GM12801 (cell line): ENCODE data around the gene RBM23.

ENCODE experiments used
- CTCF ChIP-seq: IDR thresholded peaks from one replicate; pipeline ENCODE4 v1.5.1; 2011; ENCODE audit warnings: control low read depth; ENCODE audit not compliant: insufficient read length; ENCODE audit errors: extremely low read depth

The RBM23 gene

DNA sequence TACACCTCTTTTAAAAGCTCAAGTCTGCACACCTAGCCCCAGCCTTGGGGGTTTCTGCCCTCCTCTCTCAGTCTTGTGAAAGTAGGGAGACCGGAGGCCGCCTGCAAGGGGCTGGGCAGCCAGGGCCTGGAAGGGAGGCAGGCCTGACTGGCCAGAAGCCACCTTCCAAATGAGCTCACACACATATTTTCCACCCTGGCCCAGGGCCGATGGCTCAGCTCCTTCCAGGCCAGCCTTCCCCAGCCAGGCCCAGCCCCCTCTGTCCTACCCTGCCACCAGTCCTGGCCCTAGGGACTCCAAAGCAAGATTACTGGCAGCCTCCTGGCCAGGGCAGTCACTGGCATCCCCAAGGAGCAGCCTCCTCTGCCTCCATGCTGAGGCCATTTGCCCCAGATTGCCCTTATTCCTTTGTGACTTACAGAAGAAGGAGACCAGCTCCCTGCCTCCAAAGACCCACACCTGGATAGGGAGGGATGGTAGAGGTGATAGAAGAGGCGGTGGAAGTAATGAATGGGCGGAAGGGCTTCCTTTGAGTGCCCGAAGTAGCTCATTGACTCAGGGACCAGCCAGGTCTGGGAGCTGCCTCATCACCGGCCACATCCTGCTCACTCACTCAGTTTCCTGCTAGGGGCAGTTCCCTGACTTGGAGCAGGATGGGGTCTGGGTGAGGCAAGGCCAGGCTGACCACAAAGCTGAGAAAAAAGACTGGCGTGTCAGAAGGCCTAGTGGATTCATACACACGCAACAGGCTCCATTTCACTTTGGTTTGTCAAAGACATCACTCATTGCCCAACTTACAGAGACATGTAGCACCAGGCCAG, 67.8 kb downstream of the RBM23 start:
- TF ChIP-seq CTCF: no peak

DNA sequence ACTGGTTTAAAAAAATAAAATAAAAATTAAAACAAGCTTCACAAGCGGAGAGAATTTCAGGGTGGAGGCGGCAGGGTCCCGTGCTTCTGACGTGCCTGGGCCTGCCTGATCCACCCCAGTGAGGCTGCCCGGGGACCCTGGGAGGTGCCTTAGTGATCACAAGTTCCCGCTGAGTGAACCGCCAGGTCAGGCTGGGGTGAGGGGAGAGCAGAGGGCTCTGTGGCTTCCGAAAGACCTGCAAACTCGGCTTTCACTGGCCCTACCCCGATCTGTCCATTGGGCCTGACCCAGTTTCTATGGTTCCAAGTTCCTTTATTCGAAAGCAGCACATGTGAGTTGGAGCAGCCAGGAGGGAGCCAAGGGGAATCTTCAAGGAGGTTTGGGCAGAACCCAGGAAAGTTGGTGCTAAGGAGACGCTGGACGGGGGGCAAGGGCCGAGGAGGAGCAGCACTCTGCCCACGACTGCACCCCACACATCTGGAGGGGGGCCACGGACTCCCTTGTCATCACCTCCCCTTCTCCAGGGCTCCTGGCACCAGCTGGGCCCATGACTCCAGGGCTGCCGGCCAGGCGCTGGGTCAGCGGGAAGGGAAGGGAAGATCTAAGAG, 69.6 kb downstream of the RBM23 start:
- TF ChIP-seq CTCF: no peak

DNA sequence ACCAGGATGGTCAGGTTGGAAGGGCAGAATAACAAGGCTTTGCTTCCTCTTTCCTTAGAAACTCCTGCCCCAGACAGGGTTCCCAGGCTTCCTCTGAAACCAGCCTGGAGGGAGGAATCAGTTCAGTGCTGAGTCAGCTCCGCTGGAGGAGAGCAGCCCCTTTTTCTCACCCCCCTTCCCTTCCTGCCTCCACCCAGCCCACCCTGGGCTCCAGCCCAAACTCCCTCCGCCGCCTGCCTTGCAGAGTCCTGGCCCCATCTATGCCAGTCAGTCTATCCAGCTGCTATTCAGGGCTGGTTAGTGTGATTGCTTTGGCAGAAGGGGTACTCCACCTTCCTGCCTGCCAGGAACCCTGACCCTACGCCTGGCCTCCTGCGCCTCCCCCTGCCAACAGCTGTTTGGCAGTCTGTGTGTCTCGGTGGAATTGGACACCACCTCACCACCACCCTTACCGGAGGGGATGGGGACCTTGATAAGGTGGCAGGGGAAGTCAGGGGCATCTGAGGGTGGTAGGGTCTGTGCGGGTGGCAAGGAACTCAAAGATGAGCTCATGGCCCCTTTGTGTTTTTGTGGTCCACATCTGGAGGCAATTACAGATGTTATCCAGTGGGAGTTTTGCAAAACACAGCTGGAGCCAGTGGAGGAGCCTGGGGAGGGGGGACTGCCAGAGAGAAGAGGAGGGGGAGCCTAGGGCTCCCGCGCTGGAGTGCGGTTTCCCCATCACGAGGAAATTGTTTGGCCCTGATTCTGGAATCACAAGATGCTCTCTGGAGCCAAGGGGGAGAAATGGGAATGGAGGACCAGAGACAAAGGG, 70.4 kb downstream of the RBM23 start:
- TF ChIP-seq CTCF: no peak

DNA sequence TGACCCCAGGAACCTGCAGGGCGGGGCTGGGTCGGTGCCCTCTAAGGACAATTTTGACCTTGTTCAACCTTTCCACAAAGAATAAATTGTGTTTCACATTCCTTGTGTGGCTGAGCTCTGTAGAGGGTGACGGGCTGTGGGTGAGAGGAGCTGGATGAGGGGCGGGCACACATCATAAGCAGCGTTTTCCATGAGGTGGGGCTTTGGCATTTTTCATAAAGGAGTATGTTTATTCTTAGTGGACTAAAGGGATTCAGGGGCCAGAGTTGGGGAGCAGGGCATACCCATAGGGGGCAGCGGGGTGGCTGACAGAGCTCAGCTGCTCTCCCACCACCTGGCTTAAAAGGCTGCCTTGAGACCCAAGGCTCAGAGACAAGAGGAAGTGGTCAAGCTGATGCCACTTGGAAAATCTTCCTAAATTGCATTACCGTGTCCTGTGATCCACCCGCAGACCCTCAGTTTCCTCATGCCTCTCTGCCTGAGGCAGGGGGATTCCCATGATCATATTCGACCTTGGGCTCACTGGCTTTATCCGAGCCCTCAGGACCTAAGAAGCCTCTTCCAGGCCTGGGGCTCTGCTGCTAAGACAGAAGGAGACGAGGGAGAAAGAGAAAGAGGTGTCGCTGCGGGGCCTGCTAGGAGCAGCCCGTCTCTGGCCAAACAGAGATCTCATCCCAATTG, 71.1 kb downstream of the RBM23 start:
- TF ChIP-seq CTCF: no peak

DNA sequence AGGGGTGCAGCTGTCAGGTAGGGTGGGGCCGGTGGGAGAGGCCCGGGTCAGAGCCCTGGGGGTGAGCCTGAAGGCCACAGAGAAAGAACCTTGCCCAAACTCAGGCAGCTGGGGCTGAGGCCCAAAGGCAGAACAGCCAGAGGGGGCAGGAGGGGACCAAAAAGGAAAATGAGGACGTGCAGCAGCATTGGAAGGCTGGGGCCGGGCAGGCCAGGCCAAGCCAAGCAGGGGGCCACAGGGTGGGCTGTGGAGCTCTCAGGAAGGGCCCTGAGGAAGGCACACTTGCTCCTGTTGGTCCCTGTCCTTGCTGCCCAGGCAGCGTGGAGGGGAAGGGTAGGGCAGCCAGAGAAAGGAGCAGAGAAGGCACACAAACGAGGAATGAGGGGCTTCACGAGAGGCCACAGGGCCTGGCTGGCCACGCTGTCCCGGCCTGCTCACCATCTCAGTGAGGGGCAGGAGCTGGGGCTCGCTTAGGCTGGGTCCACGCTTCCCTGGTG, 72.1 kb downstream of the RBM23 start:
- TF ChIP-seq CTCF: no peak

- TF ChIP-seq CTCF: no peak
These were observed 72.9 kb downstream of the RBM23 start for GRCh38 chr14:22845821-22846625.
